Measurements from ENCODE around the gene KLK4.

DNA sequence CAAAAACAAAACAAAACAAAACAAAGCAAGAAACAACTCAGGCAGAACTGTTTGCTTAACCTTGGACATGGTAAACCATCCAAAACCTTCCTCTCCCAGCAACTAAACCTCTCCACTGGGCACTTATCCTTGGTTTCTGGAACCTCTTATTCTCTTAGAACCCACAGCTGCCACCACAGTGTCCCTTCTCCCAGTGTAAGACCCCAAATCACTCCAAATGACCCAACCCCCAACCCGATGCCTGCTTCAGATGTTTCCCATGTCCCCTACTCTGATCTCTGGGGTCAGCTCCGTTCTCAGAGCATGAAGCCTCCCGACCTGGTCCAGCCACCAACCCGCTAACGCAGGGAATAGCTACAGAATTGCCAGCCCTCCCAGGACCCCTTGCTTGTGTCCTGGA lies 37.0 kb downstream of the KLK4 start:
- no peak for TF ChIP-seq POLR2AphosphoS5 (IDR thresholded peaks at IDR 0.05; ENCODE audit: low read depth, low read length)
- TF ChIP-seq, protein P1, sequence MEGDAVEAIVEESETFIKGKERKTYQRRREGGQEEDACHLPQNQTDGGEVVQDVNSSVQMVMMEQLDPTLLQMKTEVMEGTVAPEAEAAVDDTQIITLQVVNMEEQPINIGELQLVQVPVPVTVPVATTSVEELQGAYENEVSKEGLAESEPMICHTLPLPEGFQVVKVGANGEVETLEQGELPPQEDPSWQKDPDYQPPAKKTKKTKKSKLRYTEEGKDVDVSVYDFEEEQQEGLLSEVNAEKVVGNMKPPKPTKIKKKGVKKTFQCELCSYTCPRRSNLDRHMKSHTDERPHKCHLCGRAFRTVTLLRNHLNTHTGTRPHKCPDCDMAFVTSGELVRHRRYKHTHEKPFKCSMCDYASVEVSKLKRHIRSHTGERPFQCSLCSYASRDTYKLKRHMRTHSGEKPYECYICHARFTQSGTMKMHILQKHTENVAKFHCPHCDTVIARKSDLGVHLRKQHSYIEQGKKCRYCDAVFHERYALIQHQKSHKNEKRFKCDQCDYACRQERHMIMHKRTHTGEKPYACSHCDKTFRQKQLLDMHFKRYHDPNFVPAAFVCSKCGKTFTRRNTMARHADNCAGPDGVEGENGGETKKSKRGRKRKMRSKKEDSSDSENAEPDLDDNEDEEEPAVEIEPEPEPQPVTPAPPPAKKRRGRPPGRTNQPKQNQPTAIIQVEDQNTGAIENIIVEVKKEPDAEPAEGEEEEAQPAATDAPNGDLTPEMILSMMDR (IDR thresholded peaks at IDR 0.05): no peak
- no peak for TF ChIP-seq RAD21 (IDR thresholded peaks at IDR 0.05; ENCODE audit: low read length)
- TF ChIP-seq GATA2 (CRISPR knock-in tag; IDR thresholded peaks at IDR 0.05): no peak
- TF ChIP-seq, protein P2, sequence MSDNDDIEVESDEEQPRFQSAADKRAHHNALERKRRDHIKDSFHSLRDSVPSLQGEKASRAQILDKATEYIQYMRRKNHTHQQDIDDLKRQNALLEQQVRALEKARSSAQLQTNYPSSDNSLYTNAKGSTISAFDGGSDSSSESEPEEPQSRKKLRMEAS (IDR thresholded peaks at IDR 0.05; ENCODE audit: low read depth): no peak
- no peak for TF ChIP-seq FOSL2 (IDR thresholded peaks at IDR 0.05; ENCODE audit: borderline replicate concordance, low read depth)
- TF ChIP-seq, protein P3, sequence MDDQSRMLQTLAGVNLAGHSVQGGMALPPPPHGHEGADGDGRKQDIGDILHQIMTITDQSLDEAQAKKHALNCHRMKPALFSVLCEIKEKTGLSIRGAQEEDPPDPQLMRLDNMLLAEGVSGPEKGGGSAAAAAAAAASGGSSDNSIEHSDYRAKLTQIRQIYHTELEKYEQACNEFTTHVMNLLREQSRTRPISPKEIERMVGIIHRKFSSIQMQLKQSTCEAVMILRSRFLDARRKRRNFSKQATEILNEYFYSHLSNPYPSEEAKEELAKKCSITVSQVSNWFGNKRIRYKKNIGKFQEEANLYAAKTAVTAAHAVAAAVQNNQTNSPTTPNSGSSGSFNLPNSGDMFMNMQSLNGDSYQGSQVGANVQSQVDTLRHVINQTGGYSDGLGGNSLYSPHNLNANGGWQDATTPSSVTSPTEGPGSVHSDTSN (IDR thresholded peaks at IDR 0.05): no peak
- no peak for TF ChIP-seq NRF1 (IDR thresholded peaks at IDR 0.05; ENCODE audit: low read depth, low read length)

All from SK-N-SH (cell line).